Small intestine (tissue), 7 donors: ENCODE data around the gene TMPRSS6. TPM values are rescaled to one million over a fixed set of nuclear protein-coding genes. Genes with fewer than 3 reads are reported as not detected.
A peak's percentile ranks its signal among the peaks of the same experiment; 100 is the strongest.

Experiments used
- DNase-seq, 2 donors: peaks; one replicate each; pipeline versions ENCODE4 v3.0.0 to v3.0.0-alpha.2; 2013
- FAIRE-seq: peaks from 2 replicates; lab custom pipeline; 2012; peaks lifted over from hg19 to GRCh38; lab: Jason Lieb, UNC
- H3K27ac ChIP-seq, 3 donors: one replicate each; pipeline ENCODE4 v1.5.1; 2013; ENCODE audit warnings: low read length in 2 of 3, mild to moderate bottlenecking in 2 of 3, control low read depth in 1 of 3, inconsistent platforms in 1 of 3, low read depth in 1 of 3, moderate library complexity in 1 of 3
- H3K27me3 ChIP-seq, 3 donors: one replicate each; pipeline ENCODE4 v1.6.1; 2013; ENCODE audit warnings: low read length in 3 of 3, inconsistent platforms in 1 of 3; ENCODE audit not compliant: control insufficient read depth in 3 of 3, insufficient read depth in 3 of 3
- H3K36me3 ChIP-seq, 3 donors: one replicate each; pipeline ENCODE4 v1.6.1; 2013; ENCODE audit warnings: low read length in 3 of 3, inconsistent platforms in 1 of 3, low read depth in 1 of 3, mild to moderate bottlenecking in 1 of 3, moderate library complexity in 1 of 3; ENCODE audit not compliant: control insufficient read depth in 3 of 3, insufficient read depth in 2 of 3
- H3K4me1 ChIP-seq, 3 donors: one replicate each; pipeline ENCODE4 v1.6.1; 2013; ENCODE audit warnings: low read length in 2 of 3, inconsistent platforms in 1 of 3, low read depth in 1 of 3, mild to moderate bottlenecking in 1 of 3, moderate library complexity in 1 of 3; ENCODE audit not compliant: control insufficient read depth in 3 of 3, insufficient read depth in 2 of 3
- H3K4me3 ChIP-seq, 3 donors: one replicate each; pipeline ENCODE4 v1.5.1; 2013; ENCODE audit warnings: low read length in 3 of 3, control low read depth in 1 of 3, inconsistent platforms in 1 of 3, low read depth in 1 of 3, mild to moderate bottlenecking in 1 of 3, moderate library complexity in 1 of 3
- H3K9me3 ChIP-seq, 2 donors: one replicate each; pipeline ENCODE4 v1.6.1; 2013; ENCODE audit warnings: low read depth in 1 of 2, low read length in 1 of 2; ENCODE audit not compliant: control insufficient read depth in 2 of 2, insufficient read depth in 1 of 2
- WGBS, 3 donors: extraction: QIAGEN DNeasy Blood & Tissue Kit; methylation state at CpG; one replicate each; pipeline ENCODE4 v1.1.7; 2013; 5-methylcytosine and 5-hydroxymethylcytosine counted together
- polyA plus RNA-seq, 4 donors: library from polyadenylated mRNA; stranded (reverse) in 3 of 4; unstranded in 1 of 4; fragments of 200-250 nt in 3 of 4; fragments of 120-200 nt in 1 of 4; gene quantifications; one replicate each; pipeline versions ENCODE4 v1.2.1 to v1.2.3, GENCODE V29; 2013
- donor health status: healthy with polysubstance abuse.
- donor health status: control.
- donor health status: control.
- donor health status: Bipolar disorder and iron deficiency.
- donor health status: healthy.

Gene TMPRSS6
- polyA plus RNA-seq, 4 donors, result 0.40 to 4.2 (median 1.3) TPM

GRCh38 chr22:37037669-37038068 is 71.8 kb downstream of the TMPRSS6 start:
- FAIRE-seq, result no peak
- 64 to 79% (median 69%) methylated on average over 14 of the region's 14 CpGs for WGBS, 3 donors

GRCh38 chr22:37036655-37037377 is 72.7 kb downstream of the TMPRSS6 start:
- Histone ChIP-seq H3K27ac (no peak overlapping the region), H3K27me3 (peaks cover 0 to 5% (median 0%) of the 10 kb centered on the region in 3 donors), H3K36me3 (peaks cover 0 to 4% (median 0%) of the 10 kb centered on the region in 3 donors), H3K4me1 (peaks cover 3 to 53% (median 5%) of the 10 kb centered on the region in 3 donors), H3K9me3 (no peaks in the 10 kb centered on the region), H3K4me3 (no peak overlapping the region)
- DNase-seq (no peak), FAIRE-seq (no peak)
- WGBS, 3 donors, result 77 to 83% (median 78%) methylated on average over 11 of the region's 11 CpGs

More at GRCh38 chr22:37037669-37038068, 71.8 kb downstream of the TMPRSS6 start:
- no peaks in the 10 kb centered on the region for H3K9me3 ChIP-seq
- H3K27ac ChIP-seq, result no peak overlapping the region
- H3K36me3 ChIP-seq, result peaks cover 0 to 4% (median 0%) of the 10 kb centered on the region in 3 donors
- peaks cover 3 to 52% (median 5%) of the 10 kb centered on the region in 3 donors for H3K4me1 ChIP-seq
- H3K4me3 ChIP-seq, result no peak overlapping the region
- H3K27me3 ChIP-seq, result peaks cover 0 to 5% (median 0%) of the 10 kb centered on the region in 3 donors
- no peak for DNase-seq

- H3K4me3 ChIP-seq, result no peak overlapping the region
- DNase-seq (peak; percentile 75 to 82), FAIRE-seq (no peak)
- no peaks in the 10 kb centered on the region for H3K9me3 ChIP-seq
- peaks cover 0 to 5% (median 0%) of the 10 kb centered on the region in 3 donors for H3K27me3 ChIP-seq
- peak overlapping the region; percentile 50 to 89 (median 86) for H3K27ac ChIP-seq
- H3K36me3 ChIP-seq, result peaks cover 2 to 34% (median 8%) of the 10 kb centered on the region in 3 donors
- WGBS, 3 donors, result 47 to 73% (median 57%) methylated on average over 23 of the region's 23 CpGs
- H3K4me1 ChIP-seq, result peaks cover 3 to 54% (median 8%) of the 10 kb centered on the region in 3 donors
These were observed 75.7 kb downstream of the TMPRSS6 start for GRCh38 chr22:37033605-37034430.

- WGBS, 3 donors, result 13 to 51% (median 38%) methylated on average over 18 of the region's 18 CpGs
- DNase-seq, result peak; percentile 93 to 95
These were observed 76.7 kb downstream of the TMPRSS6 start for GRCh38 chr22:37032535-37033460.

GRCh38 chr22:37032134-37032534 is 77.4 kb downstream of the TMPRSS6 start:
- H3K27ac ChIP-seq, result peak overlapping the region; percentile 88 to 92 (median 89)
- WGBS, 3 donors, result 17 to 47% (median 30%) methylated on average over 2 of the region's 2 CpGs
- peaks cover 3 to 68% (median 8%) of the 10 kb centered on the region in 3 donors for H3K4me1 ChIP-seq
- peaks cover 0 to 3% (median 0%) of the 10 kb centered on the region in 3 donors for H3K27me3 ChIP-seq
- FAIRE-seq, result no peak
- H3K4me3 ChIP-seq, result peak overlapping the region in 1 of 3 donors; percentile 15
- peaks cover 9 to 50% (median 12%) of the 10 kb centered on the region in 3 donors for H3K36me3 ChIP-seq
- H3K9me3 ChIP-seq, result no peaks in the 10 kb centered on the region
- no peak for DNase-seq

More at GRCh38 chr22:37032535-37033460, 76.7 kb downstream of the TMPRSS6 start:
- H3K27ac ChIP-seq, result peak overlapping the region; percentile 88 to 92 (median 89)
- H3K9me3 ChIP-seq, result no peaks in the 10 kb centered on the region
- peaks cover 5 to 43% (median 8%) of the 10 kb centered on the region in 3 donors for H3K36me3 ChIP-seq
- FAIRE-seq, result no peak
- H3K27me3 ChIP-seq, result peaks cover 0 to 5% (median 0%) of the 10 kb centered on the region in 3 donors
- H3K4me1 ChIP-seq, result peaks cover 3 to 61% (median 8%) of the 10 kb centered on the region in 3 donors
- peak overlapping the region in 1 of 3 donors; percentile 15 for H3K4me3 ChIP-seq

GRCh38 chr22:37030560-37031281 is 78.8 kb downstream of the TMPRSS6 start:
- no peak overlapping the region for H3K4me3 ChIP-seq
- H3K27ac ChIP-seq, result peak overlapping the region; percentile 2 to 89 (median 88)
- peaks cover 9 to 64% (median 12%) of the 10 kb centered on the region in 3 donors for H3K36me3 ChIP-seq
- no peaks in the 10 kb centered on the region for H3K27me3 ChIP-seq
- 78 to 83% (median 79%) methylated on average over 14 of the region's 14 CpGs for WGBS, 3 donors
- peaks cover 3 to 76% (median 8%) of the 10 kb centered on the region in 3 donors for H3K4me1 ChIP-seq
- no peak for DNase-seq
- H3K9me3 ChIP-seq, result no peaks in the 10 kb centered on the region
- no peak for FAIRE-seq
